Lower lobe of right lung (tissue), 2 donors: ENCODE data around the gene GNPDA2. TPM values are rescaled to one million over a fixed set of nuclear protein-coding genes. Genes with fewer than 3 reads are reported as not detected.
"Not testable (repeated sequence)": the region's sequence is repeated elsewhere in the genome, so short reads cannot be mapped to it uniquely, and the experiment has no call there.

Source experiments
- ATAC-seq, 2 donors: fragments of 200-7000 bp; cut with Tn5 transposase; one replicate each; pipeline ENCODE4 v1.9.1; 2020 to 2022; ENCODE audit warnings: mild to moderate bottlenecking in 2 of 2, moderate library complexity in 2 of 2
- DNase-seq: peaks from one replicate; pipeline ENCODE4 v3.0.0-alpha.2; 2020
- H3K27ac ChIP-seq: fragments of 200-600 bp; one replicate; pipeline ENCODE4 v1.8.0; 2022
- H3K27me3 ChIP-seq: fragments of 200-600 bp; one replicate; pipeline ENCODE4 v1.8.0; 2022; ENCODE audit warnings: low read depth
- H3K36me3 ChIP-seq: fragments of 200-600 bp; one replicate; pipeline ENCODE4 v1.8.0; 2022; ENCODE audit warnings: mild to moderate bottlenecking
- H3K4me1 ChIP-seq: fragments of 200-600 bp; one replicate; pipeline ENCODE4 v1.8.0; 2022
- H3K4me3 ChIP-seq: fragments of 200-600 bp; one replicate; pipeline ENCODE4 v1.8.0; 2022; ENCODE audit warnings: mild to moderate bottlenecking
- H3K9me3 ChIP-seq: fragments of 200-600 bp; one replicate; pipeline ENCODE4 v1.8.0; 2022
- CTCF ChIP-seq: fragments of 200-600 bp; IDR thresholded peaks from one replicate; pipeline ENCODE4 v1.8.0; 2022; ENCODE audit warnings: antibody characterized with exemption, mild to moderate bottlenecking
- intact Hi-C: fragments of 100-400 bp; cut with DNase I; formaldehyde crosslinking; loops from one replicate; pipeline ENCODE4 v1.11.0; 2022
- total RNA-seq: library from RNA; stranded (reverse); fragmentation: NEBNext Ultra II Directional; extraction: Animal tissue kit (Norgen Biotek cat#: 25700); gene quantifications from one replicate; pipeline ENCODE4 v1.2.1, GENCODE V29; 2021
- donor health status: DM: no; HTN: yes; CAD: no; lungs with severe emphysema.

Gene GNPDA2
- total RNA-seq, 1 donor from 2014 or later: 12.7 TPM

- Histone ChIP-seq H3K27me3 (no peaks in the 10 kb centered on the region), H3K36me3 (no peaks in the 10 kb centered on the region), H3K4me1 (no peaks in the 10 kb centered on the region), H3K9me3 (no peaks in the 10 kb centered on the region), H3K4me3 (no peak overlapping the region), H3K27ac (no peak overlapping the region)
- no peak for DNase-seq
- intact Hi-C loops: no loop called here
- ATAC-seq: no peak
- no peak for TF ChIP-seq CTCF
Observed at GRCh38 chr4:44736900-44737299, 10.5 kb upstream of the GNPDA2 start.

DNA sequence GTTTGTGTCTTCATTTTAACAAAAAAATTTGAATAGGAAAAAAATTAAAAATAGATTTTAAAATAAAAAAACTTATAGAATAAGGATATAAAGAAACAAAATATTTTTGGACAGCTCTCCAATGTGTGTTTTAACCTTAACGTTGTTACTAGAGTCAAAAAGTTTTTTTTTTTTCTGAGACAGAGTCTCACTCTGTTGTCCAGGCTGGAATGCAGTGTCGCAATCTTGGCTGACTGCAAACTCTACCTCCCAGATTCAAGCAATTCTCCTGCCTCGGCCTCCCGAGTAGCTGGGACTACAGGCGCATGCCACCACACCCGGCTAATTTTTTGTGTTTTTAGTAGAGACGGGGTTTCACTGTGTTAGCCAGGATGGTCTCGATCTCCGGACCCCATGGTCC lies 2.3 kb upstream of the GNPDA2 start:
- not testable (repeated sequence) for H3K4me3 ChIP-seq, ATAC-seq, H3K27me3 ChIP-seq

GRCh38 chr4:44727471-44727870 lies 1.1 kb upstream of the GNPDA2 start:
- TF ChIP-seq CTCF: no peak
- intact Hi-C loops: no loop called here
- H3K36me3 ChIP-seq: no peaks in the 10 kb centered on the region
- H3K9me3 ChIP-seq: no peaks in the 10 kb centered on the region
- H3K27me3 ChIP-seq: no peaks in the 10 kb centered on the region
- ATAC-seq: no peak
- no peak overlapping the region for H3K4me3 ChIP-seq
- DNase-seq: no peak
- no peak overlapping the region for H3K27ac ChIP-seq
- H3K4me1 ChIP-seq: peaks cover 21% of the 10 kb centered on the region

More for the DNA sequence above, 2.3 kb upstream of the GNPDA2 start:
- H3K27ac ChIP-seq, H3K9me3 ChIP-seq, intact Hi-C loops, H3K36me3 ChIP-seq, DNase-seq: not testable (repeated sequence)
- H3K4me1 ChIP-seq: peaks cover 19% of the 10 kb centered on the region

DNA sequence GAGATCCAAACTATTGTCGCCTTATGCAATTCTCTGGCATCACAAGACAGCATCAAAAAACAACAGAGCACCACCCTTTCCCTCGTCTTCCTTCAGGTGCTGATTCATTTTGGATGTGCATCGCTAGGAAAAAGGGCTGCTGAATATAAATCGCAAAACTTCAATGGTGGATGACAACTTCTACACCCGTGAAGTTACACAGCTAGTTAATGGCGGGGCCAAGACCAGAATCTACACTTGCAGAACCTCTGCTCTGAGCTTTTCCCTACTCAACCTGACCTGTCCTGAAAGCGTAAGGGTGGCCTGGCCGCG lies 674 bp downstream of the GNPDA2 start:
- H3K4me3 ChIP-seq: peak overlapping the region; percentile 84
- peak in 1 of 2 donors; percentile 26 for ATAC-seq
- intact Hi-C loops: no loop called here

GRCh38 chr4:44725166-44725565 lies 1.2 kb downstream of the GNPDA2 start:
- no peak for DNase-seq
- peak overlapping the region; percentile 84 for H3K4me3 ChIP-seq
- peaks cover 24% of the 10 kb centered on the region for H3K4me1 ChIP-seq
- TF ChIP-seq CTCF: no peak
- no peak for ATAC-seq
- intact Hi-C loops: no loop called here
- no peaks in the 10 kb centered on the region for H3K27me3 ChIP-seq
- no peak overlapping the region for H3K27ac ChIP-seq
- H3K36me3 ChIP-seq: no peaks in the 10 kb centered on the region
- H3K9me3 ChIP-seq: no peaks in the 10 kb centered on the region

More for the DNA sequence above, 674 bp downstream of the GNPDA2 start:
- no peaks in the 10 kb centered on the region for H3K27me3 ChIP-seq
- H3K9me3 ChIP-seq: no peaks in the 10 kb centered on the region
- no peak for TF ChIP-seq CTCF
- peak overlapping the region; percentile 85 for H3K27ac ChIP-seq
- H3K4me1 ChIP-seq: peaks cover 24% of the 10 kb centered on the region
- no peaks in the 10 kb centered on the region for H3K36me3 ChIP-seq
- no peak for DNase-seq

DNA sequence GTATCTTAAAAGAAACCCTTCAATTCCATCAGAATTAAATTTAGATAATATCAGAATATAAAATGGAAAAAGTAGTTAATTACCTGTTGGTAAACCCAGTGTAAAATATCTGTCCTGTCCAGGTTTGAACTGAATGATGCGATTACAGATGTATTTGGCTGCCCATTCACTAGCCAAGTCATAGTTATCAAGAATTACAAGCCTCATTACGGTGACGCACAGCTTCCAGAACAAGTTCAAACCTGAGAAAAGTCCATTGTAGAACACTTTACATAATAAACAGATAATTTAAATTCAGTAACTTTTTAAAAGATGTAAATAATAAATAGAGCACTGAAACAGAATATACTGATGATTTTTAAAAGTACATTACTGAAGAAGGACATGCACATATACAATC lies 4.4 kb downstream of the GNPDA2 start:
- H3K36me3 ChIP-seq: no peaks in the 10 kb centered on the region
- no peak for TF ChIP-seq CTCF

More for the DNA sequence above, 4.4 kb downstream of the GNPDA2 start:
- Histone ChIP-seq H3K9me3 (no peaks in the 10 kb centered on the region), H3K4me3 (no peak overlapping the region), H3K27me3 (no peaks in the 10 kb centered on the region), H3K4me1 (peaks cover 19% of the 10 kb centered on the region), H3K27ac (no peak overlapping the region)
- intact Hi-C loops: no loop called here
- ATAC-seq (no peak), DNase-seq (no peak)
